ENCODE data around the gene TRIM65.
"Not testable (repeated sequence)": the region's sequence is repeated elsewhere in the genome, so short reads cannot be mapped to it uniquely, and the experiment has no call there.

The TRIM65 gene

GRCh38 chr17:75875182-75875939, 21.4 kb downstream of the TRIM65 start:
- no peak for DNase-seq

DNA sequence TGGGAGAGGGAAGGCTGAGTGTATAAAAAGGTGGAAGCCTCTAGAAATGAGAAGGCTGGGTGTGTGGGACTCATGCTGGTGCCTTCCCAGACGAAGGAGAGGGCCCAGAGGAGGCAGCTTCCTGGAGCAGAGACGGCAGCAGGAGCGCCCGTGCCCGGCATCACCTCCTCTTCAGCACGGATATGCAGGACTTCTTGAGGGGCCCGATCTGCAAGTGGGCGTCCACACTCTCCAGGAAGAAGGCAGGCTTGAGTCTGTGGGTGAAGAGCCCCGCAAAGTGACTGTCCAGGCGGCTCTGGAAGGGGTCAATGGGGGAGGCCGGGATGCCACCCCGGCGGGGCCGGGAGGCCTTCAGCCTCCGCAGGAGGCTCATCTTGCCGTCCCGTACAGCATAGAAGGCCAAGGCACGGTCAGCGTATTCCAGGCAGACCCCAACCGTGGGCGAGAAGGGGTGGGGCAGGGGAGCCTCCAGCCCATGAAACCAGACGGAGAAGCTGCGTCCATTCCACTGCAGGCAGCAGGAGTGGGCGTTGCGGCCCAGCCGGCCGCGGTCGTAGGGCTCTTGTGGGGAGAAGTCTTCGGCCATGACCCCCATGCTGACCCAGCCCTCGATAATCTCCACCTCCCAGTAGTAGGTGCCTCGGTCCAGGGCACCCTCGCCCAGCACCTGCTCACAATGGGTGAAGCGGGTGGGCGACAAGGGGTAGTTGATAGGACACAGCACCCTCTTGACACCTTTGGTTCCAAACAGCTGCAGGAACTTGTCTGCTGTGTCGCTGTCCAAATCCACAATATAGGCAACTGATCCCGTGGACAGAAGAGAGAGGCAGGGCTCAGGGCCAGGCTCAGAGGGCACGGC, 22.2 kb downstream of the TRIM65 start:
- DNase-seq = no peak

DNA sequence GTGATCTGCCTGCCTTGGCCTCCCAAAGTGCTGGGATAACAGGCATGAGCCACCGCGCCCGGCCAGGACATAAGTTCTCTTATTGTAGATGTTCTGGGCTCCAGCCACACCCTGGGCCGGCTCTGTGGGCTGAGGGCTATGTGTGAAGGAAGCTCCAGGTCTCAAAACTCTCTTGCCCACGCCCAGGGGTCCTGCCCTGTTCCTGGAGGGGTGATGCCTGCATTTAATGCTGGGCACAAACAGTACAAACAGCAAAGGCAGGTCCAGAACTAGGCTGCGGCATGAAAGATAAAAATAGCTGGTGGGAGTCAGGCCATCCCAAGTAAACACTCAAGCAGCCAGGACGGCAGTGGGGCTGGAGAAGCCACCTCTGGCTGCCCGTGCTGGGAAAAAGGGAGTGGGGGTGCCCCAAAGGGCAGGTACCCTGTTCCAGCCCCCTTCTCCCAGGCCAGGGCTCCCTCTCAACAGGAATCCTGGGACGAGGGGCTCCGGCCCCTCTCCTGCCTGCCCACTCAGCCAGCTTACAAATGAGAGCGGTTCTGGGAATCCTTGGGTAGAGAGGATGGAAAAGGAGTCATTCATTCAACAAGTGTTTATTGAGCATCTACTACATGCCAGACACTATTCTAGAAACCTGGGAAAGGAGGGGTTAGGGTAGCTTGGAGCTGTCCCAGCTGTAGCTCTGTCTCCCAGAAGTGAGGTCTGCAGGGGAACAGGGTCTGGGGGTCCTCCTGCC, 23.0 kb downstream of the TRIM65 start:
- no peak for DNase-seq

- DNase-seq = no peak
These were observed 24.1 kb downstream of the TRIM65 start for GRCh38 chr17:75872434-75873351.

- not testable (repeated sequence) for DNase-seq
These were observed 26.5 kb downstream of the TRIM65 start for GRCh38 chr17:75870228-75870627.

- no peak for DNase-seq
These were observed 27.2 kb downstream of the TRIM65 start for GRCh38 chr17:75869282-75870141.

GRCh38 chr17:75868730-75869281, 27.9 kb downstream of the TRIM65 start:
- not testable (repeated sequence) for DNase-seq

DNA sequence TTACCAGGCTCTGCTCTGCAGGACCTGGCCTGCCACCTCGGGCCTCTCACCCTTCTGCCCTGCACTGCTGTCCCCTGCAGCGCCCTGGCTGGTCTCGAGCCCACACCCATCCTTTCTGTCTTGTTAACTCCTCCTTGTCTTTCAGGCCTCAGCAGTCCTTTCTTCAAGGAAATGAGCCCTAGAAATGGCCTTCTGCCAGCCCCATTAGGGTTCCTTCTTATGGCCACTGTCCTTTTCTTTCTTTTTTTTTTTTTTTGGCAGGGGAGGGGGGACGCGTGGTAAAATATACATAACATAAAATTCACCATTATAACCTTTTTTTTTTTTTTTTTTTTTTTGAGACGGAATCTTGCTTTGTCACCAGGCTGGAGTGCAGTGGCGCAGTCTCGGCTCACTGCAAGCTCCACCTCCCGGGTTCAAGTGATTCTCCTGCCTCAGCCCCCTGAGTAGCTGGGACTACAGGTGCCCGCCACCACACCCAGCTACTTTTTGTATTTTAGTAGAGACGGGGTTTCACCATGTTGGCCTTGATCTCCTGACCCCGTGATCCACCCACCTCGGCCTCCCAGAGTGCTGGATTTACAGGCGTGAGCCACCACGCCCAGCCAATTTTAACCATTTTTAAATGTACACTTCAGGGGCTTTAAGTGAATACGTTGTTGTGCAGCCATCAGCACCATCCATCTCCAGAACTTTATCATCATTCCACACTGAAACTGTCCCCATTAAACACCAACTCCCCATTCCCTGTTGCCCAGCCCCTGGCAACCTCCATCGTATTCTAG, 31.2 kb downstream of the TRIM65 start:
- not testable (repeated sequence) for DNase-seq

GRCh38 chr17:75864887-75865286, 31.9 kb downstream of the TRIM65 start:
- not testable (repeated sequence) for DNase-seq

DNA sequence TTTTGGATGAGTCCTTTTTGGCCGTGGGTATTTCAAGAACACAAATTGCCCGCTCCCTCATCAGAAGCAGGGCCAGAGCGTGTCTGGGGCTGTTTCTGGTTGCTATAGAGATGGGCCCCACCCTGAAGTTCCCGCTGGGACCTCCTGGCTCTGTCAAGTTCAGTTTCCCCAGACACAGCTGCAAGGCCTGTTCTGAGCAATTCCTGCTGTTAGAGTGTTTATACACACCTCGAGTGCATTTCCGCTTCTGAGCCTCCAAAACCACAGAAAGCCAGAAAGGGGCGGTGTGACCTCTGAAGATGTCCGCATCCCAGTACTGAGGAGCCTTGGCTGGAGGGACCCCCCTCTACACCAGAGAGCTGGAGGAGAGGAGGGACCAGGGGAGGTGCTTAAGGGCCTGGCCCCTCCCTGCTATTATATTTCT, 32.3 kb downstream of the TRIM65 start:
- DNase-seq = no peak

GRCh38 chr17:75861927-75862317, 34.8 kb downstream of the TRIM65 start:
- no peak for DNase-seq

- DNase-seq = not testable (repeated sequence)
These were observed 37.4 kb downstream of the TRIM65 start for GRCh38 chr17:75859358-75859757.

- DNase-seq = no peak
These were observed 40.5 kb downstream of the TRIM65 start for GRCh38 chr17:75856062-75856756.

- DNase-seq = peak; percentile 99
These were observed 41.3 kb downstream of the TRIM65 start, which contains the start of gene WBP2 for GRCh38 chr17:75855310-75856061. TSS of gene WBP2 (minus strand) at chr17:75855335. CDS start at chr17:75855297, 38 bp downstream.

DNA sequence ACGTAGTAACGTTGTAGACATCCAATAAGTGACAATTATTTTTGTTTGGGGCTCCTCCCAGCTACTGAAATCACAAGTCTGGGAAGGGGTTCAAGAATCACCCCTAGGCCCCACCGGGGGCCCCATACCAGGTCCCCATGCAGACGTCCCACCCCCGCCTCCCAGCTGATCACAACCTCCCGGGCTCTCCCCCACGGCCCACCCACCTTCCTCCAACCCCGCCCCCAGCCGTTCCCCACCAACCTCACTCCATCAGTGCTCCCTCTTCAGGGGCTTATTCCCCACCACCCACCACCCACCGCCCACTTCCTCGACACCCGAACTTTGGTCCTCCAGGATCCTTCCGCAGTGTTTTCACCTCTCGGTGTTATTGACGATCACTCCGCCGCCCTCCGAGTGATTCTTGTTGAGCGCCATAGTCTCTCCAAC, 41.9 kb downstream of the TRIM65 start:
- no peak for DNase-seq

DNA sequence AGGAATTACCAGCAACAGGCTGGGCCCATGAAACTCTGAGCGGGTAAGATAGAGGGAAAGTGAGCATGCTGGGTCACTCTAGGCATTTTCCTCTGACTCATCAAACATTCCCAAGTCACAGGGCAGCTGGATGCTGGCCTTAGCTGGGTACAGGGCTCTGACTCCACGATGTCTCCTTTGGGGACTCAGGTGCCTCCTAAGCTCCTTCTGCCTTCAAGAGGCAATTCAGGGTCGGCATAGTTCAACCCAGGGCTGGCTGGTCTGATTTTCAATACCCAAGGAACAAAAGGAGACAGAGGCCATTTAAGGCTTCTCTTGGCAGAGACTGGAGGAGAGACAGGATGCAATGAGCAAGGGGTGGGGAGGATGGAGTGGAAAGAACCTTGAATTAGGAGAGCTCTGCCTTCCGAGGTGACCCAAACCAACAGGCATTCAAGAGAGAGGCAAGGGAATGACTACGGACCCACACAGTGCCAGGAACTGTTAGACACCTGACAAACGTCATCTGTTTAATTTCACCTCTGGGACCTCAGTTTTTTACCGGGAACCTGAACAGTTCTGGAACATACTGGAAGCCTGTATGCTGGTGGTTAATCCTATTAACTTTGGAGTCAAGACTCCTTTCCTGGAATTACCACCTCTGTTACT, 42.5 kb downstream of the TRIM65 start:
- no peak for DNase-seq

- DNase-seq = no peak
These were observed 43.3 kb downstream of the TRIM65 start for GRCh38 chr17:75853433-75853832.

GRCh38 chr17:75851693-75851991, 45.1 kb downstream of the TRIM65 start:
- DNase-seq = not testable (repeated sequence)

Measured in NCI-H1105 treated with DMSO at 0.1 percent for 48 hours (cell line).